ENCODE measurements around the gene TMEM151B.

TMEM151B gene

GRCh38 chr6:44352259-44352658 is 82.0 kb downstream of the TMEM151B start:
- no peak for TF ChIP-seq CTCF (IDR thresholded peaks at IDR 0.05; ENCODE audit: low read length, missing control alignments)
- no peak for DNase-seq (ENCODE audit: low read depth)
- H3K4me3 ChIP-seq (replicated peaks; ENCODE audit: low read depth, low read length): no peak overlapping the region

- TF ChIP-seq CTCF (IDR thresholded peaks at IDR 0.05; ENCODE audit: low read length, missing control alignments): no peak
- H3K4me3 ChIP-seq (replicated peaks; ENCODE audit: low read depth, low read length): no peak overlapping the region
These were observed 83.1 kb downstream of the TMEM151B start for GRCh38 chr6:44353336-44353735.

GRCh38 chr6:44355640-44356039 is 85.4 kb downstream of the TMEM151B start:
- TF ChIP-seq CTCF (IDR thresholded peaks at IDR 0.05; ENCODE audit: low read length, missing control alignments): no peak
- H3K4me3 ChIP-seq (replicated peaks; ENCODE audit: low read depth, low read length): no peak overlapping the region
- DNase-seq (ENCODE audit: low read depth): no peak

More at GRCh38 chr6:44353336-44353735, 83.1 kb downstream of the TMEM151B start:
- no peak for DNase-seq (ENCODE audit: low read depth)

- no peak overlapping the region for H3K4me3 ChIP-seq (replicated peaks; ENCODE audit: low read depth, low read length)
- no peak for TF ChIP-seq CTCF (IDR thresholded peaks at IDR 0.05; ENCODE audit: low read length, missing control alignments)
- no peak for DNase-seq (ENCODE audit: low read depth)
These were observed 86.2 kb downstream of the TMEM151B start for GRCh38 chr6:44356487-44356886.
